Activated T-cell treated with anti-CD3 and anti-CD28 coated beads for 1 hour (primary cell): ENCODE data around the gene ZNF841.
A peak's percentile ranks its signal among the peaks of the same experiment; 100 is the strongest.
"Not testable (repeated sequence)": the region's sequence is repeated elsewhere in the genome, so short reads cannot be mapped to it uniquely, and the experiment has no call there.

Source experiments
- DNase-seq: peaks from one replicate; pipeline ENCODE4 v3.0.0-alpha.2; 2020; ENCODE audit warnings: low read depth

ZNF841 gene

DNA sequence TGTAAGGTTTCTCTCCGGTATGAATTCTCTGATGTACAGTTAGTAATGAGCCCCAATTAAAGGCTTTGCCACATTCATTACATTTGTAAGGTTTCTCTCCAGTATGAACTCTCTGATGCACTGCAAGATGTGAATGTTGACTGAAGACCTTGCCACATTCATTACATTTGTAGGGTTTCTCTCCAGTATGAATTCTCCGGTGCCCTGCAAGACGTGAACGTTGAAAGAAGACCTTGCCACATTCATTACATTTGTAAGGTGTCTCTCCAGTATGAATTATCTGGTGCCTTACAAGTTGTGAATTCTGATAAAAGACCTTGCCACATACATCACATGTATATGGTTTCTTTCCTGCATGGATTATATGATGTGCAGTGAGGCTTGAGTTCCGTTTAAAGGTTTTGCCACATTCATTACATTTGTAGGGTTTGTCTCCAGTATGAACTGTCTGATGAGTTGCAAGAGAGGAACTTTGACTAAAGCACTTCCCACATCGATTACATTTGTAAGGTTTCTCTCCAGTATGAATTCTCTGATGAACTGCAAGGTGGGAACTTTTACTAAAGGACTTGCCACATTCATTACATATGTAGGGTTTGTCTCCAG is 29.2 kb downstream of the ZNF841 start:
- no peak for DNase-seq

DNA sequence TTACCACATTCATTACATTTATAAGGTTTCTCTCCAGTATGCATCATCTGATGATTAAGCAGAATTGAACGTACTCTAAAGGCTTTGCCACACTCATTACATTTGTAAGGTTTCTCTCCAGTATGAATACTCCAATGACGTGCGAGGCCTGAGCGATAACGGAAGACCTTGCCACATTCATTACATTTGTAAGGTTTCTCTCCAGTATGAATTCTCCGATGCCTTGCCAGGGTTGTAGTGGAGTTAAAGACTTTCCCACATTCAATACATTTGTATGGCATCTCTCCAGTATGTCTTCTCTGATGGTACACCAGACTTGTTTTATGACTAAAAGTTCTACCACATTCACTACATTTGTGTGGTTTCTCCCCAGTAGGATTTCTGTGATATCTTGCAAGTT is 30.2 kb downstream of the ZNF841 start:
- no peak for DNase-seq

DNA sequence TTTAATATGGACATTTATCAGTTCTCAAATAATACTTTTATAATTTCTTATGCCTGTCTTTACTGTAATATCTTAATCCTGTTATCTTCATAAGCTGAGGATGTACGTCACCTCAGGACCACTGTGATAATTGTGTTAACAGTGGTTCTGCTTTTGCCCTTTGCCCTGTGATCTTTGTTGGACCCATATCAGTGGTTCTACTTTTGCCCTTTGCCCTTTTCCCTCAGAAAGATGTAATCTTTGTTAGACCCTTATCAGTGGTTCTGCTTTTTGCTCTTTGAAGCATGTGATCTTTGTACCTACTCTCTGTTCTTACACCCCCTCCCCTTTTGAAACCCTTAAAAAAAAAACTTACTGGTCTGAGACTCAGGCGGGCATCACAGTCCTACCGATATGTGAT is 39.1 kb downstream of the ZNF841 start:
- DNase-seq: not testable (repeated sequence)

DNA sequence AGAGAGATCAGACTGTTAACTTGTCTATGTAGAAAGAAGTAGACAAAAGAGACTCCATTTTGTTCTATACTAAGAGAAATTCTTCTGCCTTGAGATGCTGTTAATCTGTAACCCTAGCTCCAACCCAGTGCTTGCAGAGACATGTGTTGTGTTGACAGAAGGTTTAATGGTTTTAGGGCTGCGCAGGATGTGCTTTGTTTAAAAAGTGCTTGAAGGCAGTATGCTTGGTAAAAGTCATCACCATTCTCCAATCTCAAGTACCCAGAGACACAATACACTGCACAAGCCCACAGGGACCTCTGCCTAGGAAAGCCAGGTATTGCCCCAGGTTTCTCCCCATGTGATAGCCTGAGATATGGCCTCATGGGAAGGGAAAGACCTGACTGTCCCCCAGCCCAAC is 43.8 kb downstream of the ZNF841 start:
- DNase-seq: not testable (repeated sequence)

DNA sequence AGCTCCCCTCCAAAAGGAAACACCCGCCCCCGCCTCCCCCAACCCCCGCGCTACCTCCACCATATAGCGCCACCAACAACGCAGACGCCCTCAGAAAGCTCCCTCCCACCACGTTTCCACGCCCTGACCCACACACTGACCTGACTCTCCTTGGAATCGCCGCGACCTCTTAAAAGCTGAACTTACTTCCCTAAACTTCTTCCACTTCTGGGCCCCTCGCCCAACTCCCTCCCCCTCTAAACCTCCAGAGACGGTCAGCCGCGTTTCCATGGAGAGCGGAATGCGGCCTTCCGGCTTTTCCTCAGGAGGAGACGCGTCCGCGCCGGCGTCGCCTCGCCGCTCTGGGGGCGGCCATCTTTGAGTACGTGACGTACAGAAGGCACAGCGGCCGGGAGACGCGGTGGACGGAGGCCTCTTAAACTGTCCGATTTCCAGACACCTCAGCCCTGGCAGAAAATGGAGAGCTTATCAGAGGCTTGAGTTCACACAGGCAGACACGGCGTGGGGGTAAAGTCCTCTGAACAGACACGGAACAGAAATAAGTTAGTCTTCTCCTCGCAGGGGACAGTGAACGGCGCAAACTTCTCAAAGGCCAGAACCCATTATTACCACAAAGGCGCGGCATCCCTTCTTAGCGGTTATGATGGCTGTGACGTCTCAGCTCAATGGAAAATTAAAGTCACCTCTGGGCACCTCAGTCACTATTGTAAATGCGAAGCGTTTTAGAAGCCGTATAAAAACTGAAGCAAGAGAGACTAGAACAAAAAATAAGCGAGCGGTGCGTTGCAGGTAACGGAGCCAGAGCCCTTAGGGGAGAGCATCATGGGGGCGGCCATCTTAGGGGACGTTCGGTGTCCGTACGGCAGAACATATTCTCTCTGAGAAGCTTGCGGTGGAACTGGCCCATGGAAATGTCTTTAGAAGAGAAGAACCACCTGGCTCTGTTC is 46.7 kb downstream of the ZNF841 start, which contains the start of gene ZNF432:
ZNF432 (minus strand) TSS at position 284 of the 947 bp plus-strand sequence. CDS start 1,970 bp downstream, outside the sequence.
- DNase-seq: peak; percentile 76

DNA sequence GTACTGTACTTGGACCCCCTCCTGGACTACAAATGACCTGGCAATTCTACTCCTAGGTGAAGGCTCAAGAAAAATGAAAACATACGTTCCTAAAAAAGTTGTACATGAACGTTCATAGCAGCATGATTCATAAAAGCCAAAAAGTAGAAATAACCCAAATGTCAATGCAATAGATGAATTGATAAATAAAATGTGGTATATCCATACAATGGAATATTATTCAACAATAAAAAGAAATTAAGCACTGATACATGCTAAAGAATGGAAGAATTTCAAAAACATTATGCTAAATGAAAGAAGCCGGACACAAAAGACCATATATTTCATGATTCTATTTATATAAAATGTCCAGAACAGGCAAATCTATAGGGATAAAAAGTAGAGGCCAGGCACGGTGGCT is 56.4 kb downstream of the ZNF841 start:
- DNase-seq: no peak

DNA sequence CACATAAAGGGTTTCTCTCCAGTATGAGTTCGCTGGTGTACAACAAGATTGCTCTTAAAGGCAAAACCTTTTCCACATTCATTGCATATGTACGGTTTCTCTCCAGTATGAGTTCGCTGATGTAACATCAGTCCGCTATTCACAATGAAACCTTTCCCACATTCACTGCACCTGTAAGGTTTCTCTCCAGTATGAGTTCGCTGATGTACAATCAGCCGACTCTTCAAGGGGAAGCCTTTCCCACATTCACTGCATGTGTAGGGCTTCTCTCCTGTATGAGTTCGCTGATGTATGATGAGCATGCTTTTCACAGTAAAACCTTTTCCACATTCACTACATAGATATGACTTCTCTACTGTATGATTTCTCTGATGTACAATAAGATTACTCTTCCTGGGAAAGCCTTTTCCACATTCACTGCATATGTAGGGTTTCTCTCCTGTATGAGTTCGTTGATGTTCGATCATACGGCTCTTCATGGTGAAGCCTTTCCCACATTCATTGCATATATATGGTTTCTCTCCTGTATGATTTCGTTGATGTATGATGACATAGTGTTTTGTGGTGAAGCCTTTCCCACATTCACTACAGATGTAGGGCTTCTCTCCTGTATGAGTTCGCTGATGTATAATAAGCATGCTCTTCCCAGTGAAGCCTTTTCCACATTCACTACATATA is 61.4 kb downstream of the ZNF841 start:
- no peak for DNase-seq

DNA sequence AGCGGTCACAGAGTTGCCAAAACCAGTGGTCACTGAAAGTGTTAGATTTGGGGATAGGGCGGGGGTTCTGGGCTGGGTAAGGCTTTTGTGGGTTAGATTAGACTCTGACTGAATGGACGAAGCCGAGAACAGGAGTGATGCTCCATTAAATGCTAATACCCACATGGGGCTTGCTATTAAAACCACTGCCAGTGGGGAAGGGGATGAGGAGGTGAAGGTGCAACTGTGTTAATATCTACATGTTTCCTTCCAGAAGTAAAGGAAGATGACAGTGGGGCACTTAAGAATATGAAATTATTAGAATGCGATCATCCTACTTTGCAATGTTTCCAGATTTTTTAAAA is 66.8 kb downstream of the ZNF841 start:
- DNase-seq: no peak

DNA sequence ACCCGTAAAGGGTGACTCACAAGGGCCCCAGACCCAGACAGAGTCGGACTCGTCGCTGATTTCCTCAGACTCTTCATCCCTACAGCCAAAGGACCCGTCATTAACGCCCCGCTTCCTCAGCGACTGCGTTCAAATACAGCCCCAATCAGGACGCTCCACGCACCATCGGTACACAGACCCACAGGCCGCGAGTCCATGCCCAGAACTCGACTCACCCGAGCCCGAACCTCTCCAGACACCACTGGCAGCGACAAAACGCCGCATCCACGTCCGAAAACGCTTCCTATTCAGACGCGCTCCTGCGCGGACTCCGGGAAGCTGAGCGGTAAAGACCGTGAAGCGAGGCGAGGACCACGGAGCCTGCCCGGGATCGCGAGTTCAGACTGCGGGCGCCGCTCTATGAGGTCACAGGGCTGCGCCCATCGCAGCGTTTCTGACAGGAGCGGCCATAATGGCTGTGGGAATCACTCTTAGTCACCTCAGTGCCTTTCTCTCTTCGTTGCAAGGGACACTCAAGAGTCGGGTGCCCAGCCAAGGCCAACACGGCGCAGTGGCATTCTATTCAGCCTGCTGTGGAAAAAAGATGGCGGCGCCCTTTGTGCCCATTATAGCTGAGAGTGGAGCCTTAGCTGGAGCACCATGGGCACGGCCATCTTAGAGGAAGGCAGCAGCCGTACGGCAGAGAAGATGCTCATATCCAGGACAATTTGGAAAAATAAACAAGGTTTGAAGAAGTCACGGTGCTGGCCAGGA is 67.4 kb downstream of the ZNF841 start, which contains the start of gene ZNF614:
ZNF614 (minus strand) TSS at position 353 of the 753 bp plus-strand sequence. CDS start 2,634 bp downstream, outside the sequence.
- DNase-seq: peak; percentile 69

DNA sequence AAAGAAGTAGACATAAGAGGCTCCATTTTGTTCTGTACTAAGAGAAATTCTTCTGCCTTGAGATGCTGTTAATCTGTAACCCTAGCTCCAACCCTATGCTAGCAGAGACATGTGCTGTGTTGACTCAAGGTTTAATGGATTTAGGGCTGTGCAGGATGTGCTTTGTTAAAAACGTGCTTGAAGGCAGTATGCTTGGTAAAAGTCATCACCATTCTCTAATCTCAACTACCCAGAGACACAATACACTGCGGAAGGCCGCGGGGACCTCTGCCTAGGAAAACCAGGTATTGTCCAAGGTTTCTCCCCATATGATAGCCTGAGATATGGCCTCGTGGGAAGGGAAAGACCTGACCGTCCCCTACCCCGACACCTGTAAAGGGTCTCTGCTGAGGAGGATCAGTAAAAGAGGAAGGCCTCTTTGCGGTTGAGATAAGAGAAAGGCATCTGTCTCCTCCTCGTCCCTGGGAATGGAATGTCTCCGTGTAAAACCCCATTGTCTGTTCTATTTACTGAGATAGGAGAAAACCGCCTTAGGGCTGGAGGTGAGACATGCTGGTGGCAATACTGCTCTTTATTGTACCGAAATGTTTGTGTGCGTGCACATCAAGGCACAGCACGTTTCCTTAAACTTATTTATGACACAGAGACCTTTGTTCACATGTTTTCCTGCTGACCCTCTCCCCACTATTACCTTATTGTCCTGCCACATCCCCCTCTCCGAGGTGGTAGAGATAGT is 69.1 kb downstream of the ZNF841 start:
- not testable (repeated sequence) for DNase-seq

DNA sequence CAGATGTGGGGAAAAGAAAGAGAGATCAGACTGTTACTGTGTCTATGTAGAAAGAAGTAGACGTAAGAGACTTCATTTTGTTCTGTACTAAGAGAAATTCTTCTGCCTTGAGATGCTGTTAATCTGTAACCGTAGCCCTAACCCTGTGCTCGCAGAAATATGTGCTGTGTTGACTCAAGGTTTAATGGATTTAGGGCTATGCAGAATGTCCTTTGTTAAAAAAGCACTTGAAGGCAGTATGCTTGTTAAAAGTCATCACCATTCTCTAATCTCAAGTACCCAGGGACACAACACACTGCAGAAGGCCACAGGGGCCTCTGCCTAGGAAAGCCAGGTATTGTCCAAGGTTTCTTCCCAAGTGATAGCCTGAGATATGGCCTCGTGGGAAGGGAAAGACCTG is 71.1 kb downstream of the ZNF841 start:
- not testable (repeated sequence) for DNase-seq

DNA sequence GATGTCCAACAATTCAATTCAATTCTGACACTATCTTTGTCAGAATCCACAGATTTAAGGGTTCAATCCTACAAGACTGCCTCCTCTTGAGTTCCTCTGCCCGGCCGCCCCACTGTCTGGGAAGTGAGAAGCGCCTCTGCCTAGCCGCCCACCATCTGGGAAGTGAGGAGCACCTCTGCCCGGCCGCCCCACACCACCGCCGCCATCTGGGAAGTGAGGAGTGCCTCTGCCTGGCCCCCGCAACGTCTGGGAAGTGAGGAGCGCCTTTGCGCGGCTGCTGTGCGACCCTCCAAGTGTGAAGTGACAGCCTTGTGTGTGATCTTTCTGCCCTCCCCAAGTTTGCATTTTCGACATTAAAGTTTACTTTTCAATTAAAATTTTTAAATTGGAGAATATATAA is 73.4 kb downstream of the ZNF841 start:
- DNase-seq: no peak

DNA sequence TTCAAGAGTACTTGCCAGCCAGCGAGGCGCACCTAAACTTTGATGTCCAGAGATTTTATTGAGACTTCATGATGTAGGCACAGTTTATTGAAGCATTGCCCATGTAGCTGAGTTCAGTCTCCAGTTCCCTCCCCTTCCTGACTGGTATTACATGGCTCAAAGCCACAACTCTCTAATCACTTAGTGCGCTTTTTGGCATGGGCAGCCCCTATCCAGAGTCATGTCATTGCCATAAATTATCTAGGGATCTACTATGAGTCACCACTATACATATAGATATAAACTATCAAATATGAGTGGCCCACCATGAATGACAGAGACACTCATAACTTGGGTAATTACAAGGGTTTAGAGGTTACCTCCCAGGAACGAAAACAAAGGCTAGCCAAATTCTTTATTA is 75.1 kb downstream of the ZNF841 start:
- no peak for DNase-seq
